Activated CD8-positive, alpha-beta memory T cell treated with anti-CD3 and anti-CD28 coated beads for 48 hours (primary cell): ENCODE results near the gene TESPA1.

Experiments used
- DNase-seq, 3 experiments: peaks; one replicate each; pipeline ENCODE4 v3.0.0-alpha.2; 2020; ENCODE audit warnings: low read depth in 2 of 3, low spot score in 2 of 3

TESPA1 gene

DNA sequence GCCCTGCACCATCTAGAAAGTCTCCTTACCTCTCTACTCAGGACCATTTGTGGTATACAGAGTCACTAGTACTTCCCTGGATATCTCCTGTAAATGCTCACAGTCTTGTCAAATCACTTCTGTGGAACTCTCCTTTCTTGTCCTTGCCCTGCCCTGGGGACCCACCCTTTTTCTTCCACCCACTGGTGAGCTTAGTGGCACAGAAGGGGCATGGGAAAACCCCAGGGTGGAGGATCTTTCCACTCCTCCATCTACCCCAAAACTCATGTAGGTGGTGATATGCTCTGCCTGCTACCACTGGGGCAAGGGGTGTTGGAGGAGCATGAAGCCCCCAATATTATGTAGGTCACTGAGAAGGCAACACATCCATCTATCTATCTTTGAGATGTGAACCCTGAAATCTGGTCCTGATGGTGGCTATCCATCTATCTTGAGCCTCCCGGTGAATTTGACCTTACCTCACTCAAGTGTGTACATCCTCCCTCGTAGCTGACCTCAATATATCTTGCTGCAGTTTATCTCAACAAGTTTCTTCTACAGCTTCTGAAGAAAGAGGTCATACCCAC, 943 bp downstream of the TESPA1 start:
- no peak for DNase-seq

DNA sequence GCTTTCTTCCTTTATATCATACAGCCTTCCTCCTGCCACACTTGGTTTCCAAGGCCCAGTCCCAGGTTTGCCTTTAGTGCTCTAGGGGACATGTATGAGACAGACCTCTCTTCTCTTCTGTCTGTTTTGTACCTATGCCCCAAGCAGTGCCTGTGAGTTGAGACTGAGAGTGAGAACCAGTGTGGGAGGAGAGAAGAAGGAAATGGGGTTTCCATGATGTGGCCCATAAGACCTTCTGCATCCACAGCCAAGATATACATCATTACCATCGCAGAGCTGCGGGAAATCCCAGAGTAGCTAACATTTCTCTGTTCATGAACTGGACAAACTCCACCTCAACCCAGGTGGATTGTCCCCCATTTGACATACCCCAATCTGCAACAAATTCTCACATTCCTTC, 2.8 kb downstream of the TESPA1 start:
- DNase-seq = no peak

DNA sequence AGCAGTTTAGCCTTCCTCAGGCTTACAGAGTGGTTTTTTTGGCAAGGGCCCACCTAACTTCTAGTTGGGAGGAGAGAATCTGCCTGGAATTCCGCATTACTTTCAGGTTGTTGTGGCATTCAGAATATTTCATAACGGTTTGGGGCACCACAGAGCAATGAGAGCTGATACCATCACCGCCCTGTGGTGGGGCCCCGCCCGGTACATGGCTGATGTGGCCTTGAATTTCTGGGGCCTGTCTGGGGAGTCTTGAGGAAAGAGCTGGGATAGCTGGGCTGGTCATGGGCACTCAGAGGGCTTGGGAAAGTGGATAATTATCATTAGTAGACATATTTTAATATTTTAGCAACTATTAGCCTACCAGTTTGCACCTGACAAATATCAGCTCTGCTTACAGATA, 4.2 kb downstream of the TESPA1 start:
- DNase-seq = no peak

DNA sequence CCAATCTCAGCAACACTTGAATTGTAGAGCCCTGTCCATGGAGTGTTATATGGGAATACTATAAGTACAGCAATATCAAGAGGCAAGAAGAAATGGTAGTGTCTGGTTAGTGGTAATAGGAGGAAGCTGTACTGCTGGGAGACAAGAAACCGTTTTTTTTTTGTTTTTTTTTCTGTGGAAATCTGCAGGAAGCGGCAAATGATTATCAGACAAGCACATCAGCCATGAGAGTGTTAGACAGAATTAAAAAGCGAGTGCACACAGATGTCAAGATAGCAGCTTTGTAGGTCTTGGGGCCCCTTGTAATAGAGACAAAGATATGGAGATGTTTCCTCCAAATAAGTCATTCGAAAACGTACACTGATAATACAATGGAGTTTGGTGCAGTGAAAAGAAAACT, 6.7 kb downstream of the TESPA1 start:
- no peak for DNase-seq

DNA sequence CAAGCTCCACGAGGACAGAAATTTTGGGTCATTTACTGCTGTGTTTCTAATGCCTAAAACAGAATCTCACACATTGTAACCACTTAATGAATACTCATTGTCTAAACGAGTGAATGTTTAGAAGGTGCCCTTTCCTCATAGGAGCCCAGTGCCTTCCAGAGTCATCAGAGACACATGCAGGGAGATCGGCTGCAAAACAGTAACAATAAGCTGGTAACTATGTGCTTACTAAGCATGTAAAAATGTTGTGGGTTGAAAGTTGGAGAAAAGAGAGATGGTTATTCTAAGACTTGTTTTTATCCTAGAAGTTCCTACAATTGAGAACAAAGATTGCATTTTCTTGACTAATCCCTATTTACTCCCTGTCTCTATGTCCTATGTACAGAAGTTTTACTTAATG, 7.4 kb downstream of the TESPA1 start:
- DNase-seq = no peak

DNA sequence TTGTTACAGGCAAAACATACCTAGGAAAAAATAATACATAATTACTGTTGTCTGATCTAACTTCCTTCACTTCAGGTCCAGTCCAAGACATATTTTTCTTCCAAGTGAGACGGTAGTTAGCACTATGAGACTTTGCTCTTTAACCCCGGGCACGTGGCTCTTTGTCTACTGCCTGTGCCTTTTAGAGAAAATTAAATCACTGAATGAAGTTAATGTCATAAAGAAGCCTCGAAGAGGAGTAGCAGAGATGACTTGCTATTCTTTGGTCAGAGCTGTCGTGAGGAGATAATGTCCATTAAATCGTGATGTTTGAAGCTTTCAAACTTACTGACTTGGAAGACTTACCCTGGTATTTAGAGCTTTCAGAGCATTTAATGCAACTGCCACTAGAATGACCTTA, 8.7 kb downstream of the TESPA1 start:
- DNase-seq = no peak

DNA sequence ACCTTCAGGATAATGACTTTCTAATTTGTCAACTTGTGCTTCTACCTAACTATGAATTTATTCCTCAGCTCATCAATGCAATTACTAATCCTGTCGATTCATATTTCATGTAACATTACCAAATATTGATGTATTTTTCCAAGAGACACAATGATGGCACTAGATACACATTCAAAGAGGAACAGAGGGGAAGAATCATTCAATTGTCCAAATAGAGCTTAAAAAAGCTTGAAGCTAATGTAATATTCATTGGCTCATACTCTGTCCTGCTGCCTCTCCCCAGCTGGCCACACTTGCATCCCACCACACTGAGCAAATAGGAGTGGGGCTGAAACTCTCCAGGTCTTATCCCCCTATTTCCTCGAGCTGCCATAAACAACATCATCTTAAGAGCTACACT, 9.3 kb downstream of the TESPA1 start:
- no peak for DNase-seq

DNA sequence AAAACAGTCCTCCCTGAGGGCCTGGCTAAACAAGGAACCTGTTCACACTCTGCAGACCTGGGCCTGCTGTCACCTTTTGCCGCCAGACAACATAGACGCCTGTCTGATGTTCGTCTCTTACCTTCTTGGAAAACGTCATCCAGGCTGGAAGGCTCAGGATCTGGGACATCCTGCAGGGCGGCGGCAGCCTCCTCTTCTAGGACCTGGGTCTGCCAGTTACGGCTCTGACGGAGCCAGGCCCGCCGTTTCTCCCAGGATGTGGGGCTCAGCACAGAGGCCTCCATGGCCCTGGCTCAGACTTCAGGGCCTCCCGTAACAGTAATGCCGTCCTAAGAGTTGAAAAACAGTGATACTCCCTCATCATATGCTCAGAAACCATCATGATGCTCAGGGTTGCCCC, 10.3 kb downstream of the TESPA1 start:
- DNase-seq = no peak

DNA sequence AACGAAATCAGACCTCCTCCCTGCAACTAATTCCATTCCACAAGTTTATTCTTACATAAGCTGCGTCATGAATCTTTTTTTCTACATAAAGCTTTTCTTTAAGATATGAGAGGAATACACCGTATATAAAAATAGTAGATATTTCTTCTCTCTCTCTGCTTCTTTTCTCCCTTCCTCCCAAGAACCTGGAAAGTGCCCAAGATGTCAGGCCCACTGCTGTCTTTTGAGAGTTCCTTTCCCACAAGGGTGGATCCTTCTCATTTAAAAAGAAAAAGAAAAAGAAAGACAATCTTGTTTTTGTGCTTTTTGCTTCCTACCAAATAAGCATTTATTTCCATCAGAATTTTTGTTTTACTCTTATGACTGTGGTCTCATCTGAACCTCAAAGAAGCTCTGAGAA, 11.0 kb downstream of the TESPA1 start:
- DNase-seq = no peak

DNA sequence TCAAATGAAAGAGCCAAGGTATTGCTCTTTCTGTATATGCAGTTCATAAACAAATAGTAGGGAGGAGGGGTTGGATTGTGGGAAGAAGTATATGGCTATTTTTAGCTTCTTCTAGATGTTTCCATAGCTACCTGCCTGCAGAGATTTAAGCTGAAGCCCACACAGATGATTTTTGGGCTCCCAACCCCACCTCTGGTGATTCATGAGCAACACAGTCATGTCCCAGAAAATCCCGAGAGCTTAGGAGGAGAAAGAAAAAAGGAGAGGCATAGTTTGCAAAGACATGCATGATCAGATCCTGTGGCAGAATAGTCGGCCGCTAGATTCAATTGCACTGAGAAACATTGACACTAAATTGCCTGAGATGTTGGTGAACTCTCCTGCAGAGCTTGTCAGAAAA, 13.8 kb downstream of the TESPA1 start:
- DNase-seq = no peak

DNA sequence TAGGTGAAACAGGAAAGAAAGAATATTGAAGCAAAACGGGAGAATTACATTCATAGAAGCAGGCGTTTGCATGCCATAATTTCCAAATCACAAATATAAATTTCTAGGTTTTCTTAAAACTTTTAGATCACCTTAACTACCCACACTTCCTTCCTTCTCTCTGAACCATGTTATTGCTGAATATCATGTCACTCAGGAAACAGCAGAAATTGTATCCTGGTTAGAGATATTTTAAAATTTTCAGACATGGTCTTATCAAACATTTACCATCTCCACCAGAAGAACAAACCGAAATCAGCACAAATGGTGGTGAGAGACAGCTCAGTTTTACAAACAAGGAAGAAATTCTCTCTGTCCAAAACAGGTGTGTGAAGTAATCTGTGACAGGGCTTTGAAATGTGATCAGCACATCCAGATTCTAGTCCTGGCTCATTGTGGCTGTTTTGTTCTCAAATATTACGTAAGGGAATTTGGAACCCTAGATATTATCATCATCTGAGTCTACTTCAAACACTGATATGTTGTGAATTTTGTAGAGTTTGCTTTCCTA, 16.3 kb downstream of the TESPA1 start:
- DNase-seq = no peak

DNA sequence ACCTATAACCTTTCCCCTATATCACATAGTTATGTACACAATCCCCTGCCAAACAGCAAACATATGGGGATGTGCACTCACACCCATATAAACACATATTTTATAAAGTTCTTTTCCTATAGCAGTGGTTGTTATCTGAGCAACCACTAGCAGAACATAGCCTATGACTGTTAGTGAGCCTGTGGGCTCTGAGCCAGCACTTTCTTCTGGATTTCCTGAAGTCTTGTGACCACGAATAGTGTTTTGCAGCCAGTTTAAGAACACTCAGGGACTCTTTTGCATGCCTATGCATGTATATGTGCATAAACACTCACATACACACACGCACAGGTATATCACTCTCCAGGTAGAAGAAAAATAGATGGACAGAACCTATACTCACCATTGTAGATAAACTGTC, 17.1 kb downstream of the TESPA1 start:
- DNase-seq = no peak

DNA sequence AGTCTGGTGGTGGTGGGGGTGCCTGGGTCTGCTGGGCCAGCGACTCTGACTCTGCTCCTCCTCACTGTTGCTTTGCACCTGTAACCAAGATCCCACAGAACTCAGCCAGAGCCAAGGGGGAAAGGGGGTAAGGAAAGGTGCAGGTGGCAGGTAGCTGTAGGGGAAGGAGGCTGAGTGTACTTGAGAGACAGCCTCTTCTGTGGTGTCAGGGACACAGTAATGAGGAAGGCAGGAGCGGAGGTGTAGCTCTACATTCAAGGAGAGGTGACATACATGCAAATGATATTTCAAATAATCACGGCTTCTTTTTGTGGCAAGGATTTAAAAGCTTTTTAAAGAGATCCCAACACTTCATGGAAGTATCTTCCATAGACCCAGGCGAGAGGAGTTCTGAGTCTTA, 23.4 kb downstream of the TESPA1 start:
- no peak for DNase-seq

DNA sequence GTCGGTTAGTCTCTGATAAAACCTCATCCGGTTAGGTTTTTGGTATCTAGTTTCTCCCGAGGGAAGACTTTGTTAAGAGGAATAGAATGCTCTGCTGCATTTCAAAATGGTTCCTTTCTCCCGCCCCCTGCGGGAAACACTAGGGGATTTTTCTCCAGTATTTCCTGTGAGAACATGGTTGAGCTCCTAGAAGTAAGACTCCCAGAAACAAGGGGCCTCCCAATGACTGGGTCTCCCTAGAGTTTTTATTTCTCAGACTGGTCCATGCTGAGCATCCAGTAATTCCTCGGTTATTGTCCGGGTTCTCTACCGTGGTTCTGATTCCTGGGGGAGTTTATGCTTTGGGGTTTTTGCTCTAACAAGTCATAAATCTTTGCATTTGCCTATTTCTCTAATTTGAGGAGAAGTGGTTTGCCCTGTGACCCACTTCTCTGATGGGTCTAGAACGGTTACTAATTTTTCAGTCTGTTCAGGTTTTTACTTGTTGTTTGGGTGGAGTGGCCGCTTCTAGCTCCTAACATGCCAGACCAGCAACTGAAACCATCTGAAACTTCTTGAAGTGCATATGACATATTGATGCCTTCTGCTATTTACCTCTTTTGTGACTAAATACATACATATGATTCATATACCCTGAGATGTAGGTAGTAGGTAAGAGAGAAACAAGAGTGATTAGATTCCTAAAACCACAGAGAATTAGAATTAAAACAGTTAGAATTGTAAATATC, 25.1 kb downstream of the TESPA1 start:
- DNase-seq = no peak

DNA sequence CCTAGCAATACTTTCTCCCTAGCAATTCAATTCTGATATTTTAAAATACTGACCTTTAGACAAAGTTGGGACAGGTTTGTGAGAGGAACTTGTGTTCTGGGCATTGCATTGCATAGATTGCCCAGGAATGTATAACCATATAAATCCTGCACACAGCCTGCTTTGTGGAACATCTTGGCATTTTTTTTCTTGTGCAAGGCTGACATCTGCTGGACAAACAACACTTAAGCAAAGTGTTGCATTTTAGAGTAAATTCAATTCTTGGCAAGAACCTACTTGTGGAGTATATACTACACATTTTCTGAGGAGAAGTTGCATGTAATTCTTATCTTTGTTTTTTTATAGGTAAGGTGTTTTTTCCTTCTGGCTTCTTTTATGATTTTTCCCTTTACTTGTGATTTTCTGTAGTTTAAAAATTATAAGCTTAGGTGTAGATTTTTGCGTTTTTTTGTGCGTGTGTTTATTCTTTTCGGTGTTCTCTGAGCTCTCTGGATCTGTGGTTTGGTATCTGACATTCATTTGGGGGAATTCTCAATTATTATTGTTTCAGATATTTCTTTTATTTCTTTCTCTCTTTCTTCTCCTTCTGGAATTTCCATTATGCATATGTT, 26.4 kb downstream of the TESPA1 start:
- DNase-seq = no peak

DNA sequence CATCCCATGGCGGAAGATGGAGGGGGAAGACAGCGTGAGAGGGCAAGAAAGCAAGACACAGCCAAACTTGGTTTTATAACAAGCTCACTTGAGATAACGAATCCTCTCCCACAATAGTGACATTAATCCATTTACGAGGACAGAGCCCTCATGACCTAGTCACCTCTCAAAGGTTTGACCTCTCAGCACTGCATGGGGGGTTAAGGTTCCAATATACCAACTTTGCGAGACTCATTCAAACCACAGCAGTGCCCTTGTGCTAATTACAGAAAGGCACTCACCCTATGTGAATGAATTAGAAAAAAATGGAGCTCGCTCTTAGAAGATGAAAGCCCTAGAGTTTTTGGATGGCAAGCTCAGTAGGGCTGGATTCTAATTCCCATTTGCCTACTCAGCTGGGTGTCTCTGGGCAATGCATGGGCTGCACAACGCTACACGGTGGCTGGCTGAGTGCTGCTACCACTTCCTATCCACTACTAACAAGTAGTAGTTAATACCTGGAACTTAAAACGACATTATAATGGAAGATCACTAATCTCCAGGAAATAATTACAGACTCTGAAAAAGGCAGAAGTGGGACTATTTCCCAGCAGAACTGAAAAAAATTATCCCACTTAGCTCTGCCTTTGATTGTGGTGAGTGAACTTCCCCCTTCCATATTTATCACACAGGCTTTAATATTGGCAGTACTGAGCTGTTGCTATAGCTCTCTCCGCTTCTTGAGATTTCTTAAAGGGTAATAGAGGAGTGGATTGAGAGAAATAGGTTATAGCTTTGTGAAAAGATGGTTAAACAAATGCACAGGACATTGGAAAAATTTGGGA, 27.5 kb downstream of the TESPA1 start:
- DNase-seq = no peak

DNA sequence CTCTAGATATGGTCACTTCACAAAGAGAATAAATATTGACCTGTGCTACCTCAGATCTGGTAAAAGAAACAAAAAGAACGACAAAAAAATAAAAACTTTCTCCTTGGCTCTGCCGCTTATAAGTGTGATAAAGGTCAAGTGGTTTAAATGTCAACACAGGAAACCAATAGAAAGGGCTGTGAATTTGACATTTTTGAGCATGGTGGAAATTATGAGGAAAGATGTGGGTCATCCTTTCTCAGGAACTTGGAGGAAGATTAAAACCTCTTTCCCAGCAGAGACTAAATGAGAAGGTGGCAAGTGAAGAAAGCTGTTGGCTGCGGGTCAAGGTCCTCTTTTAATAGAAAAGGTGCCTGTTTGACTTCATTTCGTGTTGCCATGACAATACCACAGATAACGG, 28.2 kb downstream of the TESPA1 start:
- DNase-seq = no peak

DNA sequence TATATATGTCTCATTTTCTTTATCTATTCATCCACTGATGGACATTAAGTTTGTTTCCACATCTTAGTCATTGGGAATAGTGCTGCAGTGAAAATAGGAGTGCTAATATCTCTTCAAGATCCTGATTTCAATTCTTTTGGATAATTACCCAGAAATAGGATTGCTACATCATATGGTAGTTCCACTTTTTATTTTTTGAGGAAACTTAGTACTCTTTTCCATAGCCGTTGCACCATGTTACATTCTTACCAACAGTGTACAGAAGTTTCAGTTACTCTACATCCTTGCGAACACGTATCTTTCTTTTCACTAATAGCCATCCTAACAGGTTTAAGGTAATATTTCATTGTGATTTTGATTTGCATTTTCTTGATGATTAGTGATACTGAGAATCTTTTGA, 29.8 kb downstream of the TESPA1 start:
- no peak for DNase-seq

DNA sequence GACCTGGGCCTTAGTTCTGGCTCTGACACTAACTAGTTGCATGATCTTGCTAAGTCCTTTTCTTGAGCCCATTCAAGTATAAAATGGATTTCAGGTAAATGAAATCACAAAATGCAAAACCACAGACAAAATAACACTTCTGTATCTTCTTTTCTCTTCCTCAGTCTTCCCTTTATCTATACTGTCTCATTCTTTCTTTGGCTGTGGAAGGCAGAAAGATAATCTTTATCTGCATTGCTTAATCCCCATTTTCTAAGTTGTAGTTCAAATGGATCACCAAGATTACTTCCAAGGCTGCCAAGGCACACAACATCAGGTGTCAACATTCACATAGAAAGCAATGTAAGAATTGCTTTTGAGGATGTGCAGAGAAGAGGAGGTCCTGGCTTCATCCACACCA, 30.3 kb downstream of the TESPA1 start:
- DNase-seq = no peak

DNA sequence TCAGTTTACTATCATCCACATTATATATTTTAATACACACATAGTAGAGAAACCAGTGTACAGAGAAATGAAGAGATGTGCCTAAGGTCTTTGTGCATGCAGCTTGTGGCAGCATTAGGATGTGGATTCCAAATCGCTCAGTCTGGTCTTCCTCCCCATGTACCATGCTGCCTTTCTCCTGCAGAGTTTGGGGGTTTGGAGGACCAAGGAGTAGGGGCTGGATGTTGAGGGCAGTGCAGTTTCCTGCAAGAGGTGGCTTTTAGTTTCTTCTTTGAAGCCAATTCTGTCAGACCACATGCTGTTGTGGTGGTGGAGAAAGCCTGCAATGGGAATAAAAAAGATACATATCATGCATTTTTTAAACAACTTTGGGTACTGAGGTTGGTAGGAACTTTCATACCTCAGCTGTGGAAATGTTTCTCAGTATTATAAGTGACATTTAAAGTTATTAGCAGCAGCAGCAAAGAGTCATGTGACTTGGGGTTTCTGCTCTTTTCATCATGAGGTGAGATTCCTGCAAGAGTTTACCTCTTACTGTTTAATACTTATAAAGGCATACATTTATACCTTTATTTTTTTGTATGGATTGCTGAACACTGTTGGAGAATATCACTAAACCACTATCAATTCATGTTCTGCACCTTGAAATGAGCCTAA, 34.4 kb downstream of the TESPA1 start:
- no peak for DNase-seq

DNA sequence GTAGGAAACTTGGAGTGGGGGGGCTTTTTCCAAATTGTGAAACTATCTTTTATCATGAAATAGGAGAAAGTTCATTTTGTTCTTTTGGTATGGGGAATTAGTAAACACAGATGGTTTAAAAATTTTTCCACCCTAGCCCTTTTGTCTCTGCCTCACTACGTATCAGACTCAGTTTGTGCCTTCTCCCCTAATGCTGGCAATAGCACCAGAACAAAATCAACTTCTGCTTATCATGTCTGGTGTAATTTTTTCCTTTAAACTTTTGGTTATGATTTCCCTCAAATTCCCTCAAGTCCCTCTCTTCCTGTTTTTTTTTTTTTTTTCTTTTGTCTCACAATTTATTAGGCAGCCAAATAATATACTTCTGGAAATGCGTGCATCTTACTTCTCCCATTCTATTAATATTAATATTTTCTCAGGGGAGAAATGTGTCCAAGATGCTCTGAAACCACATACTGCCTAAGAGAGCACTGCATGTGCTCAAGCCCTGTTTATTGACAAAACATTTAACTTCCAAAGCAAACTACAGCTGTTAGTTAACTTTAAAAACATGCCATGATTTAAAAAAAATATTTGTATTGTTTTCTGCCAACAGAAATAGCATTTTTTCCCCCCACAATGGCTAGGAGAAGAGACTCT, 35.4 kb downstream of the TESPA1 start:
- DNase-seq = no peak
